RWPE1 (cell line): ENCODE data around the gene PIP4K2C.

ENCODE experiments used
- CTCF ChIA-PET: fragments of 350-600 bp; sonication (Branson Sonifier 250); formaldehyde crosslinking; extraction: SDS; loops from one replicate; lab custom pipeline; 2021; lab: Yijun Ruan, JAX
- POLR2A ChIA-PET: fragments of 400-600 bp; formaldehyde crosslinking; extraction: SDS; loops from one replicate; lab custom pipeline; 2020; ENCODE audit warnings: antibody characterized with exemption; ENCODE audit not compliant: low non-redundant PET; lab: Yijun Ruan, JAX
- DNase-seq: peaks from one replicate; pipeline ENCODE4 v3.0.0; 2012; ENCODE audit warnings: low spot score
- H3K27ac ChIP-seq: fragments of 450-650 bp; 2 replicates; pipeline ENCODE4 v1.5.1; 2017
- TF ChIP-seq, protein P1 (sequence below): fragments of 450-650 bp; conservative IDR thresholded peaks from 2 replicates; pipeline ENCODE4 v1.5.1; 2017; ENCODE audit warnings: low read depth, mild to moderate bottlenecking

PIP4K2C gene

GRCh38 chr12:57571926-57572762, 18.8 kb upstream of the PIP4K2C start:
- ChIA-PET POLR2A (no interaction called here), CTCF (interaction anchor here (0.6 to 2.3 kb wide), 5 partner anchors 11 to 204 kb away, joined by 3 to 14 read pairs (median 5); no protein-coding TSS in a partner anchor)
- no peak for DNase-seq
- TF ChIP-seq, protein P1, sequence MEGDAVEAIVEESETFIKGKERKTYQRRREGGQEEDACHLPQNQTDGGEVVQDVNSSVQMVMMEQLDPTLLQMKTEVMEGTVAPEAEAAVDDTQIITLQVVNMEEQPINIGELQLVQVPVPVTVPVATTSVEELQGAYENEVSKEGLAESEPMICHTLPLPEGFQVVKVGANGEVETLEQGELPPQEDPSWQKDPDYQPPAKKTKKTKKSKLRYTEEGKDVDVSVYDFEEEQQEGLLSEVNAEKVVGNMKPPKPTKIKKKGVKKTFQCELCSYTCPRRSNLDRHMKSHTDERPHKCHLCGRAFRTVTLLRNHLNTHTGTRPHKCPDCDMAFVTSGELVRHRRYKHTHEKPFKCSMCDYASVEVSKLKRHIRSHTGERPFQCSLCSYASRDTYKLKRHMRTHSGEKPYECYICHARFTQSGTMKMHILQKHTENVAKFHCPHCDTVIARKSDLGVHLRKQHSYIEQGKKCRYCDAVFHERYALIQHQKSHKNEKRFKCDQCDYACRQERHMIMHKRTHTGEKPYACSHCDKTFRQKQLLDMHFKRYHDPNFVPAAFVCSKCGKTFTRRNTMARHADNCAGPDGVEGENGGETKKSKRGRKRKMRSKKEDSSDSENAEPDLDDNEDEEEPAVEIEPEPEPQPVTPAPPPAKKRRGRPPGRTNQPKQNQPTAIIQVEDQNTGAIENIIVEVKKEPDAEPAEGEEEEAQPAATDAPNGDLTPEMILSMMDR: no peak
- no peak overlapping the region for H3K27ac ChIP-seq

DNA sequence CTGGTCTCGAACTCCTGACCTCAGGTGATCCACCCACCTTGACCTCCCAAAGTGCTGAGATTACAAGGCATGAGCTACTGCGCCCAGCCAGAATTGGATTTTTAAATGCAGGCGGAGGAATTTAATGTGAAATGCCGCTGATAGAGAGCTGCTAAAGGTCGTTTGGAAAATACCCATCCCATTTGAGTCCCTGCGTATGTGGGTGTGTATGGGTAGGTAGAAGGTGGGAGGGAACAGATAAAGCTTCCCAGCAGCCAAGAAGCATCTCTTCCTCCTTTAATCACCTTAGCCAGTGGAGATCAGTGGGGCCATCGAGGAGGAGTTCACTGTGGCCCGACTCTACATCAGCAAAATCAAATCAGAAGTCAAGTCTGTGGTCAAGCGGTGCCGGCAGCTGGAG, 16.2 kb upstream of the PIP4K2C start:
- TF ChIP-seq, protein P1: no peak
- ChIA-PET POLR2A (no interaction called here), CTCF (interaction anchor here (0.6 to 1.1 kb wide), 3 partner anchors 9 to 1367 kb away, joined by 3 to 5 read pairs (median 3); no protein-coding TSS in a partner anchor)
- DNase-seq: no peak
- no peak overlapping the region for H3K27ac ChIP-seq

- no peak for DNase-seq
- TF ChIP-seq, protein P1: no peak
- no peak overlapping the region for H3K27ac ChIP-seq
- POLR2A ChIA-PET: no interaction called here
- CTCF ChIA-PET: interaction anchor here (0.6 kb wide), 1 partner anchor 10 kb away, joined by 3 read pairs; no protein-coding TSS in a partner anchor
These were observed 15.0 kb upstream of the PIP4K2C start for GRCh38 chr12:57575771-57576612.

DNA sequence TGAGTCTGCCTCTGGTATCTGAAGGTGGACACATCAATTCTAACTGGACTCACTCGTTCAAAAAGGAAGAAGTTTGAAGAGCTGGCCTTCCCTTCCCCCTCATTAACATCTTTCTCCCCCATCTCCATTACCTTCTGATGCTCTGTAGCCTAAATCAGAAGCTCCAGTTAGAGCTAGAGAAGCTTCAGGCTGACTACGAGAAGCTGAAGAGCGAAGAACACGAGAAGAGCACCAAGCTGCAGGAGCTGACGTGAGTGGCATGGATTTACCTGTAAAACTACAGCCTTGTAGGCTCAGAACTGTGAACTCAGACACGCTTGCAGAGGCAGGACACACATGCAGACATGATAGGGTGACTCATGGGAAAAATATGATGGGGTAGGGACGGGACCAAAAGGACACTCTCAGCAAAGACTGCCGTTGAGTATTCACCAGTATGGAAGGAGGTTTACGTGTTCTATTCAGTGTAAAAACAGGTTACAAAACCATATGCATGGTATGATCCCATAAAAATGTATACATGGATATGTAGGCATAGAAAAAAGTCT, 14.3 kb upstream of the PIP4K2C start:
- DNase-seq: no peak
- ChIA-PET CTCF (no interaction called here), POLR2A (no interaction called here)
- TF ChIP-seq, protein P1: no peak
- H3K27ac ChIP-seq: no peak overlapping the region

DNA sequence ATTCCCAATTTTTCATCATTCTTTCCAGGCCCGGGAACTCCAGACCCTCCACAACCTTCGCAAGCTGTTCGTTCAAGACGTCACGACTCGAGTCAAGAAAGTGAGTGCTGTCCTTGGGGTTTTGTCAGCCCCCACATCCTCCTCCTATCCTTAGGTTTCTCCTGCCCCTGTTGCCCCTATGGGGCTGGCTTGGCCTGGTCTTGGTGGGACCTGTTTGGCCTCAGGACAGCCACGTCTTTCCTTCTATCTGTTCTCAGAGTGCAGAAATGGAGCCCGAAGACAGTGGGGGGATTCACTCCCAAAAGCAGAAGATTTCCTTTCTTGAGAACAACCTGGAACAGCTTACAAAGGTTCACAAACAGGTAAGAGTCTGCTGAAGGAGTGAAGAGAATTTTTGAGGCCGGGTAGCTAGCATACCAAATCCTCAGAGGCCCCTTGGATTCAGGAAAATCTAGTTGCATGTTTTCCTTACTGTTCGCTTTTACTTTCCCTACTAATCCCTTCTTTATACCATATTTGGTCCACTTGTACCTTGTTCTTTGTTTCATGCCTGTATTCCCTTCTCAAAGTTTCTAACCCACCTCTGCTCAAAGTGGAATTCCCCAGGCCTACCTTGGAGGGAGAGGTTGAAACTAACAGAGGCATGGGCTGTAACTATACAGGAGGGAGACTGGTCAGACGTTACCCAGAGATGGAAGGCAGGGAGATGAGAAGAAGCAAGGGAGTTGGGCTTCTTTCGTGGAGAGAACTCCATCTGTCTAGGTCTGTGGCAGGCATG, 12.8 kb upstream of the PIP4K2C start:
- DNase-seq: no peak
- no peak overlapping the region for H3K27ac ChIP-seq
- POLR2A ChIA-PET: no interaction called here
- TF ChIP-seq, protein P1: no peak
- CTCF ChIA-PET: no interaction called here
